Erythroblast (primary cell): Measurements from ENCODE around the gene CAPS.

Experiments used
- GATA1 ChIP-seq: IDR thresholded peaks from 2 replicates; pipeline ENCODE4 v1.6.1; 2011; ENCODE audit warnings: low read depth, mild to moderate bottlenecking, control low read depth, low read length, moderate library complexity
- POLR2A ChIP-seq: IDR thresholded peaks from 2 replicates; pipeline ENCODE4 v1.6.1; 2011; ENCODE audit warnings: mild to moderate bottlenecking, low read length

GRCh38 chr19:5956323-5956722 lies 42.3 kb downstream of the CAPS start:
- TF ChIP-seq POLR2A (no peak), GATA1 (no peak)
